HG03280 (cell line): ENCODE measurements around the gene WBP2.
"Not testable (repeated sequence)": the region's sequence is repeated elsewhere in the genome, so short reads cannot be mapped to it uniquely, and the experiment has no call there.

Experiments
- ATAC-seq: cut with Tn5 transposase; IDR thresholded peaks from one replicate; pipeline ENCODE4 v1.9.1; 2021; ENCODE audit warnings: mild to moderate bottlenecking, moderate library complexity; ENCODE audit not compliant: unreplicated experiment

WBP2 gene

DNA sequence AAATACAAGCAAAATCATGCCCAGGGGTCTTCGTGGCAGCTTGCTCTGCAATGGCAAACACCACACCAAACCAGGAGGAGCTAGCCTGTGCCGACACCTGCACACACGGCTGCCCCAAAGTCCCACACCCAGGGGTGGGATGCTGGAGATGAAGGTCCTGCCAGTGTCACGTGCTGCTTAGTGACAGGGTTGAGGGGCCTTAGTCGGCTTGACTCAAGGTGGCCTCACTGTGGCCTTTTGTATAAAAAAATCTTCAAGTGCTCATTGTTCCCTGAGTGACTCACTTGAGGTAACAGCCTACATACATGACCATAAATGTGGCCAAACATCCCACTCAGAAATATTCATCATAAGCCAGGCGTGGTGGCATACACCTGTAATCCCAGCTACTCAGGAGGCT, 34.3 kb upstream of the WBP2 start:
- ATAC-seq = no peak

DNA sequence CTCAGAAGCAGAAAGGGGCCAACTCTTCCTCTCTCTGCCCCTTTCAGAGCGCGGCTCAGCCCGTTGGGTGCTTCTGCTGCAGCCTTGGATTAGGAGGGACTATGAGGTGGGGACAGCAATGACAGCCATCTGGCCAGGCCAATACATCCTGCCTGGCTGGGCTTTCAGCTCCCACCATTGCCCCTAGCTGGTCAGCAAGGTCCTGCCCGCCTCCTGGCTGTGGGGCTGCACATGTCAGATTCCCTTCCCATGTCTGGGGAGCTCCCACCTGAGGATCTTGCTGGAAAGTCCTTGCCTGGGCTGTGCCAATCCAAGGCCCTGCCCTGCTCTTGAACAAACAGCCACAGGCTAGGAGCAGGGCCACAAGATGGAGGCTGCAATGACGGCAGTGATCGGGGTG, 33.3 kb upstream of the WBP2 start:
- ATAC-seq = no peak

DNA sequence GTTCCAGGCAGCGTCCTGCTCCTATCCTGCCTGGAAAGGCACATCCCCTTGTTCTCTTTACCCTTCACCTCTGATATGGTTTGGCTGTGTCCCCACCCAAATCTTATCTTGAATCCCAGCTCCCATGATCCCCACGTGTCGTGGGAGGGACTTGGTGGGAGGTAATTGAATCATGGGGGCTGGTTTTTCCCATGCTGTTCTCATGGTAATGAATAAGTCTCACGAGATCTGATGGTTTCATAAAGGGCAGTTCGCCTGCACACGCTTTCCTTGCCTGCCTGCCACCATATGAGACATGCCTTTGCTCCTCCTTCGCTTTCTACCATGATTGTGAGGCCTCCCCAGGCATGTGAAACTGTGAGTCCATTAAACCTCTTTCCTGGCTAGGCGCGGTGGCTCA, 30.7 kb upstream of the WBP2 start:
- not testable (repeated sequence) for ATAC-seq

DNA sequence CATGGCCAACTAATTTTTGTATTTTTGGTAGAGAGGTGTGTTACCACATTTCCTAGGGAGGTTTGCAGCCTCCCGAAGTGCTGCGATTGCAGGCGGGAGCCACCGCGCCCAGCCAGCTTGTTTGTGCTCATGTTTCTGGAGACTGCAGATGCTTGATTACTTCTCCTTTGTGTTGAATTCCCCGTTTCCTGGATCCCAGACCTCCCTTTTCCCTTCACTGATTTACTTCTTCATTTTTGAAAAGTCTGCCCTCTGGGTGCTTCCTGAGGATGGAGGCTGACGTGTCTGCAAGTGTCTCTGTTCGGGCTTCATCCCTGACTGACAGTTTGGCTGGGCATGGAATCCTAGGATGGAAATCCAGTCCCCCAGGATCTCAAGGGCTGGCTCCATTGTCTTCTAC, 30.3 kb upstream of the WBP2 start:
- no peak for ATAC-seq

DNA sequence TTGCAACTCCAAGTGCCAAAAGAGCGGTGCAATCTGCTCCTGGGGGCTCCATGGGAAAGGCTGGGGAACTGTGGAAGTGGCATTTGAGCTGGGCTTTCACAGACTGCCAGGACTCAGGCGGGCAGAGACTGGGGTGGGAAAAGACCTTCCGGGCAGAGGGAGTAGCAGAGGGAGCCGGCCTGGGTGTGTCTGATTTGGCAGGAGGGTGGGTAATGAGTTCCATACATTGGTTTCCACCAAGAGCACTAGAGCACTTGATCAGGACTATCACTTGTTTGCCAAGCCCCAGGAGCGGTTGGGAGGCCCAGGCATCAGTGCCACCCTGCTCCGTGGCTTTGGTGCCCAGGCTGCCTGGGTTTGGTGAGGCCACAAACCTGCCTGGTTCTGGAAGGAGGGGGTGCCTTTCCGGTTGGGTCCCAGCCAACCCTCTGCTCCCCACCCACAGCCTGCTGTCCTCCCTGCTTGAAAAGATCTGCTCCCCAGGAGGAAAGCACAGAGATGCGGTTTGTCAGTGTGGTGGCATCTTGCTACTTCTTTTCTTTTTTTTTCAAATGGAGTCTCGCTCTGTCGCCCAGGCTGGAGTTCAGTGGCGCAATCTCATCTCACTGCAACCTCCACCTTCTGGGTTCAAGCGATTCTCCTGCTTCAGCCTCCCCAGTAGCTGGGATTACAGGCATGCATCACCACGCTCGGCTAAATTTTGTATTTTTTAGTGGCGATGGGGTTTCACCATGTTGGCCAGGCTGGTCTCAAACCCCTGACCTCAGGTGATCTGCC, 26.7 kb upstream of the WBP2 start:
- no peak for ATAC-seq

DNA sequence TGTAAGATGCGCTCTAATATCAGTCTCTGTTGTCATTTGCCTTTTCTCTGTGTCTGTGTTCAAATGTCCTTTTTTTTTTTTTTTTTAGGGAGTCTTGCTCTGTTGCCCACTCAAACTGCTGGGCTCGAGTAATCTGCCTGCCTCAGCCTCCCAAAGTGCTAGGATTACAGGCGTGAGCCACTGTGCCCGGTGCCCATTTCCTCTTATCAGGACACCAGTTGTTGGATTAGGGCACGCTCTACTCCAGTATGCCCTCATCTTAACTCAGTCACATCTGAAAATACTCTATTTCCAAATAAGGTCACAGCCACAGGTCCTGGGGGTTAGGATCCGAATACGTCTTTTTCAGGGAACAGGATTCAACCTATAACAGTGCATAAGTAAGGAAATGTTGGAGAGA, 25.1 kb upstream of the WBP2 start:
- ATAC-seq = no peak

DNA sequence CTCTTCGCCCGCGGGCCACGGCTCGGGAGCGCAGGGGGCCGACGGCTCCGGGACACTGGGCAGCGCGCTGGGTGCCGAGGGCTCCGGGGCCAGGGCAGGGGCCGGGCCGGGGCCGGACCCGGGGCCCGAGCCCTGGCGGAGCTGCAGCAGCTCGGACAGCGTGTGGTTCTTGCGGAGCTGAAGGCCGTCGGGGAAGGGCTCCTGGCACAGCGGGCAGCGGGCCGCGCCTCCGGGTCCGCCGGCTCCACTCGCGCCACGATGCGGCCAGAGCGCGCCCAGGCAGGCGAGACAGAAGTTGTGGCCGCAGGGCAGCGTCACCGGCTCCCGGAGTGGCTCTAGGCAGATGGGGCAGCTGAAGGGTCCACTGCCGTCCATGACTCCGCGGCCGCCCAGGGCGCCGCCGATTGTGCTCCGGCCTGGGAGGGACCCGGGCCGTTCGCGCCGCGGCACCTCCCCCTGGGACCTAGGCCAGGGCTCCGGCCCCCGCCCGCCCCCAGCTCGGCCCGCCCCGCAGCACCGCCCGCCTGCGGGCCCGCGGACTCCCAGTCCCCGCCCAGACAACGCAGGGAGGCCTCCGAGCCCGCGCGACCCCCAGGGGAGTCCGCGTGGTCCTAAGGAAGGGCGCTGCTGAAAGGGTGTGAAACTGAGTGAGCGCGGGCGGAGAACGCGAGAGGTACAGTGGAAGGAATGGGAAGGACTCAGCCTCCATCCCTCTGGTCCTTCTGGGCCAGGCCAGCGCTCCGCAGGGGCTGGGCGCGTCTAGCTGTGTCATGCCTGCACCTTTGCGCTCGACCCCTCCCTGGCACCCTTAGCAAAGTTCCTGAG, 23.3 kb upstream of the WBP2 start, which contains the start of gene TRIM47:
Gene TRIM47 (minus strand): TSS at position 408 of the 825 bp plus-strand sequence. CDS start 33 bp downstream, at position 375.
- peak; percentile 12 for ATAC-seq

DNA sequence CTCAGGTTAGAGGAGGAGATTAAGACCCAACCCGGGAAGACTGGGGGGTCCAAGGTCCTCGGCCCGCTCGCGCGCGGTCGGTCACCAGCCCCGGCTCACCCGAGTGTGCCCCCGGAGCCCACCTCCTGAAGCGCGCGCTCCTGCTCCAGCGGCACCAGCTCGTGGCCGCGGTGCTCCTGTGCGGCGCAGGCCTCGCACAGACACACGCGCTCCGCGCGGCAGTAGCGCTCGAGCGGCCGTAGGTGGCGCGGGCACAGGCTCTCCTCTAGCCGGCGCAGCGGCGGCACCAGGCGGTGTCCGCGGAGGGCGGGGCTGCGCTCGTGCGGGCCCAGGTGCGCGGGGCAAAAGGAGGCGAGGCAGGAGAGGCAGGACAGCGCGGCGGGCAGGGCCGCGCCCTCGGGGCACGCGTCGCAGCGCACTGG, 22.6 kb upstream of the WBP2 start:
- peak; percentile 73 for ATAC-seq

DNA sequence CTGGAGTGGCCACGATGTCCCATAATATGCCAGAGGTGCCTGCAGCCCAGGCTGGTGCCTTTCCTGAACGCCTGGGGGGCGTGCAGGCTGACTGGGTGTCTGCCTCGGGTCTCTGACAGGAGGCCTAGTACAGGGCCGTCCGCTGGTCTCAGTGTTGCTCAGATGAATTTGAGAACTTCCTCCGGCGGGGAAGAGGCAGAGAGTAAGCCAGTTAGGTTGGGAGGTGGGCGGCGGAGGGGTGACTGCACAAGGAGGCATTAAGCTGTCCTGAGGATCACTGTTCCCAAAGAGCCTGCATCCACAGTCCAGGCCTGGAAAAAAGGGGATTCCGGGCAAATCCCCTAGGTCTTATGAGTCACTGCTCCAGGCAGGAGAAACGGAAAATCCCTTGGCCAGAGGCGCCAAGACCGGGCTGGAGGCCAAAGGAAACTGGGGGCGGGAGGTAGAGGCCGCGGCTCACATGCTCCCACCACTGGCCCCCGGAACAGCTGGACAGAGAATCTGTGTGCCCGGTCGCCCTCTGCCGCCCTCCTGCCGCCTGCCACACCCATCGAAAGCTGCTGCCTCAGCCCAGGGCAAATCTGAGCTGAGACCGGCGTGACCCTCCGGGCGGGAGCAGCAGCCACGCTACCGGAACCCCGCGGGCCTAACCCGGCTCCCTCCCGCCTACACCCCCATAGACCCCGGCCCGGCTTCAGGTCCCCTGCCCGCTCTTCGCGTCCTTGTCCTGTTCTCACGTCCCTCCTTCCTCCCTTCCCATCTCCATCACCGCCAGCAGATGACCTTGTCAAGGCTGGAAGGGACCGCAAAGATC, 22.0 kb upstream of the WBP2 start:
- peak; percentile 9 for ATAC-seq

DNA sequence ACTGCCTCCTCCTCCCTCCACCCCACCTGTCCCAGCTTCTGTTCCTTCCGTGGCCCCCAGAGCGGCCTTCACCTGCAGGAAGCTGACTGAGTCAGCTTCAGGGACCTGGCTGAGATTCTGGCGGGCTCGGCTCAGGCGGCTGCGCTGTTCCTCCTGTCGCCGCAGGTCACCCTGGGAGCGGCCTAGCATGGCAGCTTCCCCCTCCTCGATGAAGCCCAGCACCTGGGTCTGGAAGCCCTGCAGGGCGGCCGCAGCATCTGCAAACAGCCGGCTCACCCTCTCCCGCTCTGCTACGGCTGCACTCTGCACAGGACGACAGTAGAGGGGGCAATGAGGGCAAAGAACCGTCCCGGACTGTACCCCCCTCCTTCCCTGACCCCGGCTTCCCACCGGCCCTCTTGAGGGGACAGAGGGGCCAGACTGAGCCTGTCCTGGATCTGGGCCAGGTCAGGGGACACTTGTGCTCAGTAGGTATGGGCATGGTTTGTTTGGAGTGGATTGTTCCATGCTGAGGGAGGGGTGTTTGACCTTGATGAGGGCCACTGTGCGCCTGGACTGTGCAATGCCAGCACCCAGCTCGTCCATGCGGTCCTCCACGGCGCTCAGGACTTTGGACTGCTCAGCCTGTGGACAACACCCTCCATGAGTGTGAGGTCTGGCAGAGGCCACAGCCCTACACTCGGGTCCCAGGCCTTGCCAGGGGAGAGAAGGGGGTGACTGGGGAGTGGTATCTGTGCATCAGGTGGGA, 21.2 kb upstream of the WBP2 start:
- no peak for ATAC-seq

DNA sequence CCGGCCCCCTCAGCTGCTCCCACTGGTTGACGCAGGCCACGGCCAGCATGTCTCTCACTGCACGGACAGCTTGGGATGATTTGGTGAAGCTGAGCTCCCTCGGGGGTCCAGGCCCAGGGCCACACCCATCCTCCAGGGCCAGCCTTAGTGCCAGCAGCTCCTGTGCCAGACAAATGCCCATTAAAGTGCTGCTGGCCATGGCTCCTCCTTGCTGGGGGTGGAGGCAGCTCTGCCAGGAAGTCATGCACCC, 20.7 kb upstream of the WBP2 start:
- ATAC-seq = no peak

DNA sequence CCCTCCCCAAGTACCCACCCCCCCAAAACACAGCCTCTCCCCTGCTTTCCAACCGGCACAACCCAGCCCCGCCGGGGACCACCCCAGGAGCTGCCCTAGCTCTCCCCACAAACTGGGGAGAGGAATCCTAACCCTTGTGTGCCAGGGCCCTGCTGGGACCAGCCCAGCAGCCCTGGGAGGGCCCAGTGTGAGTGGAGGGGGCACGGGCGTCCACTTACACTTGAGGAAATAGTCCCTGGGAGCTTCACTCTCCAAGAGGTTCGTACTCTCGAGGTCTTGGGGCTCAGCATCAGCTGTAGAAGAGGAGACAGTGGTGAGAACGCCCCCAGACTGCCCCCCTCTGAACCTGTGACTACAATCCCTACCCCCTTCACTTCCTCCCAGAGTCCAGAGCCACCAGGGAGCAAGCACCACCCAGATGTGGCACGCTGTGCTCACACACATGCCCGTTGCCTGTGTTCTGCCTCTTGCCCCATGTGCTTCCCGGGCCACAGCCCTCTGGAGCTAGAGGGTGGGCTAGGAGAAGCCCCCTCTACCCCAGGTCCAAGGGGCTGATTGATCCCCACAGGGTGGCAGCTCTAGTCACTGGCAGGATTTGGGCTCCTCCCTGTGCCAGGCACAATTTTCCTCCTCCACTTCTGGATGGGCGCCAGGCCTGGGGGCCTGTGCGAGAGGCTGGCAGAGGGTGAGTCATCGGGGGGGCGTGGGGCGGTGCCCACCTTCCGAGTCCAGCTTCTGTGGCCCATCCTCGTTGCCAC, 20.2 kb upstream of the WBP2 start:
- ATAC-seq = no peak

DNA sequence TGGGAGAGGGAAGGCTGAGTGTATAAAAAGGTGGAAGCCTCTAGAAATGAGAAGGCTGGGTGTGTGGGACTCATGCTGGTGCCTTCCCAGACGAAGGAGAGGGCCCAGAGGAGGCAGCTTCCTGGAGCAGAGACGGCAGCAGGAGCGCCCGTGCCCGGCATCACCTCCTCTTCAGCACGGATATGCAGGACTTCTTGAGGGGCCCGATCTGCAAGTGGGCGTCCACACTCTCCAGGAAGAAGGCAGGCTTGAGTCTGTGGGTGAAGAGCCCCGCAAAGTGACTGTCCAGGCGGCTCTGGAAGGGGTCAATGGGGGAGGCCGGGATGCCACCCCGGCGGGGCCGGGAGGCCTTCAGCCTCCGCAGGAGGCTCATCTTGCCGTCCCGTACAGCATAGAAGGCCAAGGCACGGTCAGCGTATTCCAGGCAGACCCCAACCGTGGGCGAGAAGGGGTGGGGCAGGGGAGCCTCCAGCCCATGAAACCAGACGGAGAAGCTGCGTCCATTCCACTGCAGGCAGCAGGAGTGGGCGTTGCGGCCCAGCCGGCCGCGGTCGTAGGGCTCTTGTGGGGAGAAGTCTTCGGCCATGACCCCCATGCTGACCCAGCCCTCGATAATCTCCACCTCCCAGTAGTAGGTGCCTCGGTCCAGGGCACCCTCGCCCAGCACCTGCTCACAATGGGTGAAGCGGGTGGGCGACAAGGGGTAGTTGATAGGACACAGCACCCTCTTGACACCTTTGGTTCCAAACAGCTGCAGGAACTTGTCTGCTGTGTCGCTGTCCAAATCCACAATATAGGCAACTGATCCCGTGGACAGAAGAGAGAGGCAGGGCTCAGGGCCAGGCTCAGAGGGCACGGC, 19.4 kb upstream of the WBP2 start:
- ATAC-seq = no peak

DNA sequence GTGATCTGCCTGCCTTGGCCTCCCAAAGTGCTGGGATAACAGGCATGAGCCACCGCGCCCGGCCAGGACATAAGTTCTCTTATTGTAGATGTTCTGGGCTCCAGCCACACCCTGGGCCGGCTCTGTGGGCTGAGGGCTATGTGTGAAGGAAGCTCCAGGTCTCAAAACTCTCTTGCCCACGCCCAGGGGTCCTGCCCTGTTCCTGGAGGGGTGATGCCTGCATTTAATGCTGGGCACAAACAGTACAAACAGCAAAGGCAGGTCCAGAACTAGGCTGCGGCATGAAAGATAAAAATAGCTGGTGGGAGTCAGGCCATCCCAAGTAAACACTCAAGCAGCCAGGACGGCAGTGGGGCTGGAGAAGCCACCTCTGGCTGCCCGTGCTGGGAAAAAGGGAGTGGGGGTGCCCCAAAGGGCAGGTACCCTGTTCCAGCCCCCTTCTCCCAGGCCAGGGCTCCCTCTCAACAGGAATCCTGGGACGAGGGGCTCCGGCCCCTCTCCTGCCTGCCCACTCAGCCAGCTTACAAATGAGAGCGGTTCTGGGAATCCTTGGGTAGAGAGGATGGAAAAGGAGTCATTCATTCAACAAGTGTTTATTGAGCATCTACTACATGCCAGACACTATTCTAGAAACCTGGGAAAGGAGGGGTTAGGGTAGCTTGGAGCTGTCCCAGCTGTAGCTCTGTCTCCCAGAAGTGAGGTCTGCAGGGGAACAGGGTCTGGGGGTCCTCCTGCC, 18.6 kb upstream of the WBP2 start:
- no peak for ATAC-seq

DNA sequence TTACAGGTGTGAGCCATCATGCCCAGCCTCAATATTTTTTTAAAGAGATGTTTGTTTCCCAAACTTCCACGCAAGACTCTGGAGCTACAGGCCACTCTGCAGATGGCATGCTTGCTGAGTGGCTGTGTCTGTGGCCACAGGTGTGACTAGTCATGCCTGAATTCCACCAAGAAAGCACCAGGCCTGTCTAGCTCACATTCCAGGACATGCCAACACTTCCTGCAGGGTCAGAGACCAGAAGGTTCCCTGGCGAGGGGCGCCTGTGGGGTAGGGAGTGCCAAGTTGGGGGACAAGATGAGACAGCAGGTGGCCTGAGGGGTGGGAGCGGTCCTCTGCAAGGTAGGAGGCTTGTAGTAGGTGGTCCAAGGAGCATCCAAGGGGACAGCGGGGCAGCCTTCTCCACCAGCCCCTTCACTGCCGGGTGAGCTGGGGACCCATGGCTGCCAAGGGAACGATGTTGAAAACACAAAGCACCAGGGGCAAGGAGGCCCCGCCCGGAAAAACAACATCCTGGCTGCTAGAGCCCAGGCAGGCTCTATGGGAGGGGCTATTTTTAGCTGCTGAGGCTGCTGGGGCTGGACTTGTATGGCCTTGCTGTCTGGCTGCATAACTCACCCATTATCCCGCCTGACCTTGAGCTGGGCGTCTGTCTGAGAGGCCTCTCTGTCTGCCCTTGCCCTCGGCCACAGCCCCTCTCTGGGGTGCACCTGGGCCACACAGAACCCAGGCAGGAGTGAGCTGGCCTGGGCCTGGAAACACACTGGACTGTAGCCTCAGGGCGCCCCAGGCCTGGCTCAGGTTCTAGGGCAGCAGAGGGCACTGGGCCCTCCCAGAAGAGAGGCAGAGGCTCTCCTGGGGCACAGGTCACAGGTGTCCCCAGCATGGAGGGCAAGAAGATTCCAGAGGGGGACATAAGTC, 17.6 kb upstream of the WBP2 start:
- no peak for ATAC-seq

DNA sequence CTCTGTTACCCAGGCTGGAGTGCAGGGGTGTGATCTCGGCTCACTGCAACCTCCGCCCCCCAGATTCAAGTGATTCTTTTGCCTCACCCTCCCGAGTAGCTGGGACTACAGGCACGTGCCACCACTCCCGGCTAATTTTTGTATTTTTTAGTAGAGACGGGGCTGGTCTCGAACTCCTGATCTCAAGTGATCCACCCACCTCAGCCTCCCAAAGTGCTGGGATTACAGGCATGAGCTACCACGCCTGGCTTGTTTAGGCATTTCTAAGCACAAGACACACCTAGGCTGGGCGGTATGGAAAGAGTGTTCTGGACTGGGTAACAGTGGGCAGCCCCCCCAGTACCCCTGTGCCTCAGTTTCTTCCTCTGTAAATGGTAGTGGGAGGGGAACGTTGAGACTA, 15.1 kb upstream of the WBP2 start:
- ATAC-seq = not testable (repeated sequence)

DNA sequence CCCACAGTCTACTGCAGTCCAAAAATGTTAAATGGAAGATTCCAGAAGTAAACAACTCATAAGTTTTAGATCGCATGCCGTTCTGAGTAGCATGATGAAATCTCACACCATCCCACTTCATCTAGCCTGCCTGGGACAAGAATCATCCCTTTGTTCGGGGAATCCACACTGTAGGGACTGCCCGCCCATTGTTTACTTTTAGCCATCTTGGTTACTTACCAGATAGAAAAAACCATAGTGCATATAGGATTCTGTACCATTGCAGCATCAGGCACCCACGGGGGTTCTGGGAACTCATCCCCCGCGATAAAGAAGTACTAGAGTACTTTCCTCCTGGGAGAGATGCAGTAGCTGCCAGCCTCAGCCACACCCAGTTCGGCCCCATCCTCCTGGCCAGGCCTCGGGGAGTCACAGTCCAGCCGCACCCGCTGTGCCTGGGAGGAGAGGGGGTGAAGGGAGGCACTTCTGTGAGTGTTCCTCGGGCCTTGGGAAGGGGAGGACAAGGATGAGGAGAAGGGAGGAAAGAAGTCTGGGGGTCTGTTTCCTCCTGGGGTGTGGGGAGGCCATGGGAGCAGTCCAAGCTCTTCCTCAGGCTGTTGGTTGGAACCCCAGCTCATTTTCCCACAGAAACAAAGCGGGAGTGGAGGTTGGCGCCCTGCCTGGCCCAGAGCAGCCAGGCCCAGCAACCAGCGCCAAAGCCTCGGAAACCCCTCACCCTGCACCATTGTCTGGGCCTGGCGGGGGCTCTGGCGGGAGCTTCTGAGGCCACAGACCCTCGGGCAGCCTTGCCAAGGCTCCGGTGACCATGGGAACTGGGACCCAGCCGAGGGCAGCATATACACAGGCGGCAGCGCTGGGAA, 14.4 kb upstream of the WBP2 start:
- no peak for ATAC-seq
